ENCODE results near the gene EFCAB6. TPM values are rescaled to one million over a fixed set of nuclear protein-coding genes. Genes with fewer than 3 reads are reported as not detected.

Gene EFCAB6
- total and polyA plus RNA-seq, 9 of the 15 experiments (the other 6 are each of a cell fraction or from before 2014, with no cell fraction given) = 0.06 TPM; not detected in 8

GRCh38 chr22:43514476-43515157 is 297.5 kb downstream of the EFCAB6 start (continued):
- TF ChIP-seq CHD2 (IDR thresholded peaks at IDR 0.05; ENCODE audit: low read depth, low read length) = no peak

GRCh38 chr22:43512279-43512678 is 299.8 kb downstream of the EFCAB6 start:
- Histone ChIP-seq H3K9me3 (replicated peaks; ENCODE audit: control insufficient read depth, insufficient read depth, low read depth, low read length) (no peaks in the 10 kb centered on the region), H3K27ac (ENCODE audit: extremely low read depth, low read depth, low read length) (no peak overlapping the region), H3K4me3 (no peak overlapping the region), H2AFZ (ENCODE audit: low read depth, low read length) (no peak overlapping the region), H3K9ac (ENCODE audit: insufficient read depth in 1 of 2, low read depth in 2 of 2, low read length in 2 of 2) (no peak overlapping the region), H3K79me2 (ENCODE audit: control insufficient read depth, insufficient read depth, low read length) (no peaks in the 10 kb centered on the region), H3K4me1 (replicated peaks in 1 of 2; ENCODE audit: control insufficient read depth in 2 of 2, insufficient read depth in 2 of 2, low read length in 2 of 2) (no peaks in the 10 kb centered on the region), H3K36me3 (ENCODE audit: control insufficient read depth, insufficient read depth, low read length) (no peaks in the 10 kb centered on the region), H4K20me1 (replicated peaks; ENCODE audit: control insufficient read depth, insufficient read depth, low read length) (no peaks in the 10 kb centered on the region), H3K9me1 (ENCODE audit: control insufficient read depth, insufficient read depth, low read length) (no peaks in the 10 kb centered on the region), H3K27me3 (ENCODE audit: control insufficient read depth in 2 of 2, insufficient read depth in 2 of 2, low read length in 2 of 2) (no peaks in the 10 kb centered on the region; a peak in 1 of 5 replicates), H3K4me2 (ENCODE audit: insufficient read depth, low read length) (no peak overlapping the region)
- POLR2A ChIA-PET = no interaction called here
- intact Hi-C loops (cut with micrococcal nuclease) (no loop called here), in situ Hi-C loops (cut with MboI) (no loop called here)
- CTCF ChIA-PET (ENCODE audit: low intra/inter-chr PET ratio) = no interaction called here
- 0% methylated on average over 6 of the region's 8 CpGs for WGBS (ENCODE audit: insufficient coverage, low coverage, missing lambda C conversion rate)
- no TSS peak for BruUV-seq (replicated peaks)
- DNase-seq (ENCODE audit: extremely low read depth in 1 of 4, low spot score in 3 of 4) = no peak
- no peak for FAIRE-seq
- no peak for TF ChIP-seq ZNF76 (CRISPR knock-in tag; IDR thresholded peaks at IDR 0.05; ENCODE audit: borderline replicate concordance)
- no peak for TF ChIP-seq RBBP5 (IDR thresholded peaks at IDR 0.05; ENCODE audit: borderline replicate concordance, insufficient read depth, low read length, poor library complexity, severe bottlenecking)
- no peak for TF ChIP-seq PML (IDR thresholded peaks at IDR 0.05; ENCODE audit: low read length)
- TF ChIP-seq ZNF212 (CRISPR knock-in tag; IDR thresholded peaks at IDR 0.05) = no peak
- TF ChIP-seq OTX1 (CRISPR knock-in tag; IDR thresholded peaks at IDR 0.05) = no peak
- TF ChIP-seq ETS1 (conservative IDR thresholded peaks at IDR 0.05; ENCODE audit: control insufficient read depth, low read depth, low read length) = no peak
- no peak for TF ChIP-seq ZBTB8A (IDR thresholded peaks at IDR 0.05; ENCODE audit: partially characterized antibody)
- no peak for TF ChIP-seq SMAD3 (CRISPR knock-in tag; conservative IDR thresholded peaks at IDR 0.05)
- no peak for ATAC-seq

All from K562 (cell line).